Lower lobe of right lung (tissue), 2 donors: ENCODE results near the gene ACOXL. TPM values are rescaled to one million over a fixed set of nuclear protein-coding genes. Genes with fewer than 3 reads are reported as not detected.
"Not testable (repeated sequence)": the region's sequence is repeated elsewhere in the genome, so short reads cannot be mapped to it uniquely, and the experiment has no call there.

Experiments
- ATAC-seq, 2 donors: fragments of 200-7000 bp; cut with Tn5 transposase; one replicate each; pipeline ENCODE4 v1.9.1; 2020 to 2022; ENCODE audit warnings: mild to moderate bottlenecking in 2 of 2, moderate library complexity in 2 of 2
- DNase-seq: peaks from one replicate; pipeline ENCODE4 v3.0.0-alpha.2; 2020
- H3K27ac ChIP-seq: fragments of 200-600 bp; one replicate; pipeline ENCODE4 v1.8.0; 2022
- H3K27me3 ChIP-seq: fragments of 200-600 bp; one replicate; pipeline ENCODE4 v1.8.0; 2022; ENCODE audit warnings: low read depth
- H3K36me3 ChIP-seq: fragments of 200-600 bp; one replicate; pipeline ENCODE4 v1.8.0; 2022; ENCODE audit warnings: mild to moderate bottlenecking
- H3K4me1 ChIP-seq: fragments of 200-600 bp; one replicate; pipeline ENCODE4 v1.8.0; 2022
- H3K4me3 ChIP-seq: fragments of 200-600 bp; one replicate; pipeline ENCODE4 v1.8.0; 2022; ENCODE audit warnings: mild to moderate bottlenecking
- H3K9me3 ChIP-seq: fragments of 200-600 bp; one replicate; pipeline ENCODE4 v1.8.0; 2022
- intact Hi-C: fragments of 100-400 bp; cut with DNase I; formaldehyde crosslinking; loops from one replicate; pipeline ENCODE4 v1.11.0; 2022
- total RNA-seq: library from RNA; stranded (reverse); fragmentation: NEBNext Ultra II Directional; extraction: Animal tissue kit (Norgen Biotek cat#: 25700); gene quantifications from one replicate; pipeline ENCODE4 v1.2.1, GENCODE V29; 2021
- TF ChIP-seq, protein P1 (sequence below): fragments of 200-600 bp; IDR thresholded peaks from one replicate; pipeline ENCODE4 v1.8.0; 2022; ENCODE audit warnings: antibody characterized with exemption, mild to moderate bottlenecking
- donor health status: DM: no; HTN: yes; CAD: no; lungs with severe emphysema.

The ACOXL gene
- total RNA-seq, 1 donor from 2014 or later, result 38.5 TPM

DNA sequence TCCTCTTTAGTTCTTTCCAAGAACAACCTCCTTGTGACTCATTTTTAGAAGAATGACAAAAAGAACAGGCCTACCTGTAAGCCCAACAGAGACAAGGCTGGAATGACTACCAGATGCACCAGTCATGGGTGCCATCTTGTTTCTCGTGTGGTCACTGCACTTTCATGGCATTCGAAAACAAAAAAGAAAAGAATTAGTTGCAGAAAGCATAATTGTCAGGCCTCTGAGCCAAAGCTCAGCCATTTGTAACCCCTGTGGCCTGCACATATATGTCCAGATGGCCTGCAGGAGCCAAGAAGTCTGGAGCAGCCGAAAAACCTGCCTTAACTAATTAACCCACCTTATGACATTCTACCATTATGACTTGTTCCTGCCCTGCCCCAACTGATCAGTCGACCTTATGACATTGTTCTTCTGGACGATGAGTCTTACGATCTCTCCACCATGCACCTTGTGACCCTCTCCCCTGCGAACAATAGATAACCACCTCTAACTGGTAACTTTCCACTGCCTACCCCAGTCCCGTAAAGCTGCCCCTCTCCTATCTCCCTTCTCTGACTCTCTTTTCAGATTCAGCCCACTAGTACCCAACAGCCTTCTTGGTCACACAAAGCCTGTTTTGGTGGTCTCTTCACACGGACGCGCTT is 40.6 kb upstream of the ACOXL start:
- intact Hi-C loops, result no loop called here
- no peak overlapping the region for H3K4me3 ChIP-seq

DNA sequence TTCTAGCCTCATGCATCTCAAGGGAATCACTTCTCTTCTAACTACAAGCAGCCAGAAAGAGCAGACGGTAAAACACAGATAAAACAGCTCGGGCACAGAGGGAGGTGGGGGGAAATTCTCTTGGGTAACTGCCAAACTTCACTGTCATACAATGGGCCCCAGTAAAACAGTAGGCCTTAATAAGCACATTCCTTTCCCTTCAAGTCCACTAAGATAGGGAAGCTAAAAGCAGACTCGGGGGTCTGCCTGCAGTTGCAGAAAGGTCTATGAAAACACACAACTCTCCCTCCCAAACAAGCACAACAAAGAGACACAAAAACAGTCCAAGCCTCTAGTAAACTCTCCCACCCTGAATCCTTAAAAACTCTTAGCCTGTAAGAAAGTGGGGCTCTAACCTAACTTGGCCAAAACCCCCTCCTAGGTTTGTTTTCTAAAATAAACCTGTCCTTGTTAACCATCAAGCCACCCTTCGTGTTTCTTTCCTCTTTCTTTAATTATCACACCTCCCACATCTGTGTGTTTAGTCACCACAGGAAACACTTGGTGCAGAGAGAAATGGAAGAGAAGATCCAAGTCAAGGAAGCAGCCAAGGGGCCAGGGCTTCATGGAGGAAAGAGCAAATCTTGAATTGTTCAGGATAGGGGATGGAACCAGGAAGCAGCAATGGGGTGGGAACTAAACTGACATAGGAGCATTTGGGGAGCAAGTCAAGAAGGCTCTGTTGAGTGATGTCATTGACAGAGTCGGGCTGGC is 37.1 kb upstream of the ACOXL start:
- H3K9me3 ChIP-seq, H3K36me3 ChIP-seq, intact Hi-C loops, H3K4me1 ChIP-seq, H3K4me3 ChIP-seq, ATAC-seq, H3K27ac ChIP-seq, H3K27me3 ChIP-seq, DNase-seq: not testable (repeated sequence)

More for the DNA sequence above, 40.6 kb upstream of the ACOXL start:
- no peak for DNase-seq
- Histone ChIP-seq H3K27me3 (no peaks in the 10 kb centered on the region), H3K36me3 (no peaks in the 10 kb centered on the region), H3K9me3 (peaks cover 6% of the 10 kb centered on the region), H3K4me1 (no peaks in the 10 kb centered on the region), H3K27ac (no peak overlapping the region)
- TF ChIP-seq, protein P1, sequence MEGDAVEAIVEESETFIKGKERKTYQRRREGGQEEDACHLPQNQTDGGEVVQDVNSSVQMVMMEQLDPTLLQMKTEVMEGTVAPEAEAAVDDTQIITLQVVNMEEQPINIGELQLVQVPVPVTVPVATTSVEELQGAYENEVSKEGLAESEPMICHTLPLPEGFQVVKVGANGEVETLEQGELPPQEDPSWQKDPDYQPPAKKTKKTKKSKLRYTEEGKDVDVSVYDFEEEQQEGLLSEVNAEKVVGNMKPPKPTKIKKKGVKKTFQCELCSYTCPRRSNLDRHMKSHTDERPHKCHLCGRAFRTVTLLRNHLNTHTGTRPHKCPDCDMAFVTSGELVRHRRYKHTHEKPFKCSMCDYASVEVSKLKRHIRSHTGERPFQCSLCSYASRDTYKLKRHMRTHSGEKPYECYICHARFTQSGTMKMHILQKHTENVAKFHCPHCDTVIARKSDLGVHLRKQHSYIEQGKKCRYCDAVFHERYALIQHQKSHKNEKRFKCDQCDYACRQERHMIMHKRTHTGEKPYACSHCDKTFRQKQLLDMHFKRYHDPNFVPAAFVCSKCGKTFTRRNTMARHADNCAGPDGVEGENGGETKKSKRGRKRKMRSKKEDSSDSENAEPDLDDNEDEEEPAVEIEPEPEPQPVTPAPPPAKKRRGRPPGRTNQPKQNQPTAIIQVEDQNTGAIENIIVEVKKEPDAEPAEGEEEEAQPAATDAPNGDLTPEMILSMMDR, result no peak
- ATAC-seq, result no peak

DNA sequence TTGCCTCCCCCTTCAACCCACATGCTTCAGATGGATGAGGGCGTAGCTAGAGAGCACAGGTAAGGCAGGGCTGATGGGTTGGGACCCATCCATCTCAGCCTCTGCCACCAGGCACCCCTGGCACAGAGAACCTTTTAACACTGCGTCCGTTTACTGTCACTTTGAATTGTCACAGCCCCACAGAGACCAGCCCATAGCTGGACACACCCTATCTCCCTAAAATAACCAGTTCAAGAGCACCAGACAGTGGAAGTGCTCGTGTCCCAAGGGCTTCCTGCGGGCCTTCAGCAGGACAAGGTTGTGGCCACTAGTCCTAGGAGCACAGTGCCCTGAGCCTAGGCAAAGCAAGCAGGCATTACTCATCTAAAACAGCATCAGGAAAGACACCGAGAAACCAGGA is 34.1 kb upstream of the ACOXL start:
- H3K9me3 ChIP-seq, H3K36me3 ChIP-seq, H3K27me3 ChIP-seq, DNase-seq, ATAC-seq, H3K4me3 ChIP-seq, intact Hi-C loops, H3K27ac ChIP-seq, H3K4me1 ChIP-seq: not testable (repeated sequence)

DNA sequence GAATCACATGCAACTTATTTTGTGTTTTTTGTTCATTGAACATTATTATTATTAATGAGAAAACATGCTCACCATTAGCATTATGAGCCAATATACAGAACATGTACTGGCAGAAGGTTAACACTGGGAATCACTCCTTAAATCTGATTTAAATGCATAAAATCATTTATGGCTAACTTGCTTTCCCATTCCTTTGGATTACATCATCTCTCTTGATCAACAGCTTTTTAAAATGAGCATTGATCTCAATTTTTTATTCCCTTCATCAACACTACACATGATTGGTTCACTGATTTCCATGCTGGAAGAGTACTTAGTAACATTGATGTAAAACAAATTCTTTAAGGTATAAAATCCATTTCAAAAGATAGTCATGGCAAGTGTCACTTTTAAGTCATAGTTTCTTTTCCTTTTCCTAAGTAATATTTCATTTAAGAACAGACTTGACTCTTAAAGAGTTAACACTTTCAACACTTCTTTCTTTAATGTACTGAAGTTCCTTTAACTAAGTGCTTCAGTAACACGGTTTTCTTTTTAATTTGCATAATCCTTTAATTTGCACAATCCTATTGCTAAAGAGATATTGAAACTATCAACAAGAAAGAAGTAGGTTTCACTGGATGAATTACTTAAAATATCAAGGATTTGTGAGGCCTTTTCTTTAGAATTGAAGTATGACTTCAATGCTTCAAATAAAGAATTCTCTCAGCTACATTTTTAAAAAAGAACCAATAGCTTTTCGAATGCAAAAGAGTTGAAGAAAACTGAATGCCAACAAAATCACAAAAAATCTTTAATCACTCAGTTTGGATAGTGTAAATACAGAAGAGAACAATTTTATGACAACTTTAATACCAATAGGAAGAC is 29.6 kb upstream of the ACOXL start:
- no peaks in the 10 kb centered on the region for H3K4me1 ChIP-seq
- no peaks in the 10 kb centered on the region for H3K36me3 ChIP-seq
- no peaks in the 10 kb centered on the region for H3K9me3 ChIP-seq
- ATAC-seq (no peak), DNase-seq (no peak)
- intact Hi-C loops, result no loop called here
- TF ChIP-seq, protein P1, result no peak
- no peaks in the 10 kb centered on the region for H3K27me3 ChIP-seq
- no peak overlapping the region for H3K27ac ChIP-seq
- H3K4me3 ChIP-seq, result no peak overlapping the region

DNA sequence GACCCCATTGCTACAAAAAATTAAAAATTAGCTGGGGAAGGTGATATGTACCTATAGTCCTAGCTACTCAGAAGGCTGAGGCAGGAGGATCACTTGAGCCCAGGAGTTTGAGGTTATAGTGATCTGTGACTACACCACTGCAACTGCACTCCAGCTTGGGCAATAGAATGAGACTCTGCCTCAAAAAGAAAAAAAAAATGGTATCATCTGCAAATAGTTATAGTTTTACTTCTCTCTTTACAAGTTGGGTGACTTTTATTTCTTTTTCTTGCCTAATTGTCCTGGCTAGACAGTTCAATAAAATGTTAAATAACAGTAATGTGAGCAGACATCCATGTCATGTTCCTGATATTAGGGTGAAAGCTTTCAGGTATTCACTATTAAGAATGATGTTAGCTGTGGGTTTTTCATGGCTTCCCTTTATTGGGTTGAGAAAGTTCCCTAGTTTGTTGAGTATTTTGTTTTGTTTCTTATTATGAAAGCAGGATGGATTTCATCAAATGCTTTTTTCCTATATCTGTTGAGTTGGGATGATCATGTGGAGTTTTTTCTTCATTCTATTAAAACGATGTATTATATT is 24.9 kb upstream of the ACOXL start:
- intact Hi-C loops, result no loop called here

DNA sequence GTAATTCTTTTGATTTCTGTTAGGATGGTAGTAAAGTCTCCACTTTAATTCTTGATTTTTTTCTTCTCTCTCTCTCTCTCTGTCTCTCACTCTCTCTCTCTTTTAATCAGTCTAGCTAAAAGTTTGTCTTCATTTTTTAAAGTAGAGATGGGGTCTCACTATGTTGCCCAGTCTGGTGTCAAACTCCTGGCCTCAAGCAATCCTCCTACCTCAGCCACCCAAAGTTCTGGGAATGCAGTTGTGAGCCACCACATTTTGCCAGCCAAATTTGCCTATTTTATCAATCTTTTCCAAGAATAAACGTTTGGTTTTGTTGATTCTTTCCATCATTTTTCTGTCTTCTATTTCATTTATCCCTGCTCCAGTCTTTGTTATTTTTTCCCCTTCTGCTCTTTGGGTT is 23.9 kb upstream of the ACOXL start:
- Histone ChIP-seq H3K4me1 (no peaks in the 10 kb centered on the region), H3K27me3 (peaks cover 4% of the 10 kb centered on the region), H3K4me3 (no peak overlapping the region), H3K27ac (no peak overlapping the region), H3K36me3 (no peaks in the 10 kb centered on the region), H3K9me3 (no peaks in the 10 kb centered on the region)
- ATAC-seq (no peak), DNase-seq (no peak)
- TF ChIP-seq, protein P1, result no peak
- intact Hi-C loops, result no loop called here

More for the DNA sequence above, 24.9 kb upstream of the ACOXL start:
- Histone ChIP-seq H3K9me3 (no peaks in the 10 kb centered on the region), H3K27ac (no peak overlapping the region), H3K36me3 (no peaks in the 10 kb centered on the region), H3K4me3 (no peak overlapping the region), H3K4me1 (no peaks in the 10 kb centered on the region), H3K27me3 (peaks cover 4% of the 10 kb centered on the region)
- TF ChIP-seq, protein P1, result no peak
- no peak for ATAC-seq
- DNase-seq, result no peak
